Transverse colon (tissue), 4 donors: ENCODE measurements around the gene GRM4. TPM values are rescaled to one million over a fixed set of nuclear protein-coding genes. Genes with fewer than 3 reads are reported as not detected.

Source experiments
- DNase-seq: peaks from one replicate; pipeline ENCODE4 v3.0.0-alpha.2; 2019
- H3K27ac ChIP-seq, 4 donors: fragments of 200-600 bp; sonication (generic); 2 replicates each; pipeline ENCODE4 v1.5.1; 2016 to 2018; ENCODE audit warnings: inconsistent platforms in 4 of 4
- H3K27me3 ChIP-seq: fragments of 200-600 bp; sonication (generic); 2 replicates; pipeline ENCODE4 v1.5.1; 2017; ENCODE audit warnings: inconsistent platforms
- H3K36me3 ChIP-seq, 4 donors: fragments of 200-600 bp; sonication (generic); 2 replicates each; pipeline ENCODE4 v1.5.1; 2017 to 2019; ENCODE audit warnings: inconsistent platforms in 4 of 4
- H3K4me1 ChIP-seq, 4 donors: fragments of 200-600 bp; sonication (generic); 2 replicates each; pipeline ENCODE4 v1.5.1; 2017 to 2020; ENCODE audit warnings: inconsistent platforms in 4 of 4
- H3K4me3 ChIP-seq, 4 donors: fragments of 200-600 bp; sonication (generic); 1 replicate in 1 of 4; 2 replicates in 3 of 4; pipeline versions ENCODE4 v1.5.1 to v1.6.1; 2017 to 2019; ENCODE audit warnings: inconsistent platforms in 4 of 4
- H3K9me3 ChIP-seq, 2 donors: fragments of 200-600 bp; sonication (generic); 2 replicates each; pipeline ENCODE4 v1.5.1; 2017 to 2019; ENCODE audit warnings: inconsistent platforms in 2 of 2
- EP300 ChIP-seq: sonication (generic); formaldehyde crosslinking; IDR thresholded peaks from one replicate; pipeline ENCODE4 v1.6.1; 2017; ENCODE audit warnings: antibody characterized with exemption, low read depth
- POLR2A ChIP-seq: fragments of 450-650 bp; IDR thresholded peaks from one replicate; pipeline ENCODE4 v1.6.1; 2016; ENCODE audit warnings: antibody characterized with exemption, mild to moderate bottlenecking, moderate library complexity
- POLR2AphosphoS5 ChIP-seq, 3 donors: sonication (generic); formaldehyde crosslinking; IDR thresholded peaks; one replicate each; pipeline ENCODE4 v1.6.1; 2016; ENCODE audit warnings: antibody characterized with exemption in 3 of 3
- WGBS, 2 donors: methylation state at CpG; one replicate each; pipeline ENCODE4 v1.1.5; 2018; ENCODE audit warnings: low coverage in 1 of 2; 5-methylcytosine and 5-hydroxymethylcytosine counted together
- in situ Hi-C, 4 donors: fragments of 200-750 bp; cut with MboI; loops; one replicate each; pipeline versions ENCODE4 v1.15.0 to v1.15.1; 2017; ENCODE audit warnings: low sequenced_read_pairs in 3 of 4, low pct_ligation_motif_present in 1 of 4, low pct_unique_long_range_greater_than_20kb in 1 of 4
- intact Hi-C: fragments of 100-400 bp; cut with DNase I; formaldehyde crosslinking; loops from one replicate; pipeline ENCODE4 v1.15.1; 2023; ENCODE audit warnings: low total_unique reads
- total RNA-seq, 4 donors: library from RNA; depleted of rRNA; stranded (reverse); fragments of >200 nt; gene quantifications; one replicate each; pipeline ENCODE4 v1.1.0, GENCODE V29; 2016
- TF ChIP-seq, protein P1 (sequence below), 5 experiments: fragments of 200-600 bp in 3 of 5; fragments of 450-650 bp in 2 of 5; sonication (generic) in 3 of 5; IDR thresholded peaks; 1 replicate in 2 of 5; 2 replicates in 3 of 5; pipeline ENCODE4 v1.5.1; 2016 to 2017; ENCODE audit warnings: antibody characterized with exemption in 5 of 5, inconsistent platforms in 3 of 5, mild to moderate bottlenecking in 2 of 5, moderate library complexity in 1 of 5

The GRM4 gene
- total RNA-seq, 4 donors from 2014 or later: not detected

DNA sequence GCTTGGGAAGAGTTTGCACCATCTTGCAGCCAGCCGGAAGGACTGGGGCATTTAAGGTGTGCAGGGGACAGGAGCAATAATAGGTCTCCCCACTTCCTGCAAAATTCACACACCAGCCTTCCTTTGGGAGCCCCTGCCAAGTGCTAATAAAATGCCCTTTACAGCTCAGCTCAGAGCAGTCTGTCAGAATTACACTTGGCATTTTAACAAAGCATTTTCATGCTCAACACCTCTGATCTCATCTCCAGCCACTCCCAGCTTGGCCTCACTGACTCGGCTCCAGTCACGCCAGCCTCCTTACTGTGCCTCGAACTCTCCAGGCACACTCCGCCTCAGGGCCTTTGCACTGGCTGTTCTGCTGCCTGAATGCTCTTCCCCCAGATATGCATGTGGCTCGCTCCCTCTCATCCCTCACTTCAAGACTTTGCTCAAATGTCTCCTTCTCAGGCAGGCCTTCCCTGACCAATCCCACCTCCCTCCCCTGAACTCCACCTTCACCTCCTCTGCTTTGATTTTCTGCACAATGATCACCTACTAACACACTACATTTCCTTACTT, 43.7 kb downstream of the GRM4 start:
- H3K36me3 ChIP-seq: no peaks in the 10 kb centered on the region
- in situ Hi-C loops (no loop called here), intact Hi-C loops (no loop called here)
- no peaks in the 10 kb centered on the region for H3K4me1 ChIP-seq
- no peak overlapping the region for H3K4me3 ChIP-seq
- WGBS, 2 donors: 68 to 80% methylated on average over 1 to 6 of the region's 6 CpGs
- no peaks in the 10 kb centered on the region for H3K9me3 ChIP-seq
- peak; percentile 11 for DNase-seq
- TF ChIP-seq POLR2A (no peak), POLR2AphosphoS5 (IDR thresholded peaks at IDR 0.05) (no peak), EP300 (no peak)
- TF ChIP-seq, protein P1, sequence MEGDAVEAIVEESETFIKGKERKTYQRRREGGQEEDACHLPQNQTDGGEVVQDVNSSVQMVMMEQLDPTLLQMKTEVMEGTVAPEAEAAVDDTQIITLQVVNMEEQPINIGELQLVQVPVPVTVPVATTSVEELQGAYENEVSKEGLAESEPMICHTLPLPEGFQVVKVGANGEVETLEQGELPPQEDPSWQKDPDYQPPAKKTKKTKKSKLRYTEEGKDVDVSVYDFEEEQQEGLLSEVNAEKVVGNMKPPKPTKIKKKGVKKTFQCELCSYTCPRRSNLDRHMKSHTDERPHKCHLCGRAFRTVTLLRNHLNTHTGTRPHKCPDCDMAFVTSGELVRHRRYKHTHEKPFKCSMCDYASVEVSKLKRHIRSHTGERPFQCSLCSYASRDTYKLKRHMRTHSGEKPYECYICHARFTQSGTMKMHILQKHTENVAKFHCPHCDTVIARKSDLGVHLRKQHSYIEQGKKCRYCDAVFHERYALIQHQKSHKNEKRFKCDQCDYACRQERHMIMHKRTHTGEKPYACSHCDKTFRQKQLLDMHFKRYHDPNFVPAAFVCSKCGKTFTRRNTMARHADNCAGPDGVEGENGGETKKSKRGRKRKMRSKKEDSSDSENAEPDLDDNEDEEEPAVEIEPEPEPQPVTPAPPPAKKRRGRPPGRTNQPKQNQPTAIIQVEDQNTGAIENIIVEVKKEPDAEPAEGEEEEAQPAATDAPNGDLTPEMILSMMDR (IDR thresholded peaks at IDR 0.05): no peak
- H3K27ac ChIP-seq: no peak overlapping the region
- no peaks in the 10 kb centered on the region for H3K27me3 ChIP-seq

DNA sequence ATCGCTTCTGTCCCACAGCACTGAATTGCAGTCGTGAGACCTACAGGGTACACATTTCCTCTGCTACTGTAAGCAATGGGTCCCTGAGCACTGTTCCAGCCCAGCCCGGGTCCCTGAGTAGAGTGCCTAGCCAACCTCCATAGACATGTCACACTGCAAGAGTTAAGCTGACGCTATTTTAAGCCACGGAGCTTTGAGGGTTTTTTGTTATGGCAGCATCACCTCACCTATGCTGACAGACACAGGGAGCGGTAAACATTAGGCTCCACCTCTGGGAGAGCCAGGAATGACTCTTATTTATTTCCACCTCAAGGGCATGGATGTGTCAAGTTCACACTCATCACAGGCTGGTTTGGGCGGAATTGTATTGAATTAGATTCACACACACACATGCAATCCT, 45.1 kb downstream of the GRM4 start:
- no peaks in the 10 kb centered on the region for H3K36me3 ChIP-seq
- DNase-seq: no peak
- 80 to 86% methylated on average over 2 to 7 of the region's 7 CpGs for WGBS, 2 donors
- H3K27me3 ChIP-seq: peaks cover 5% of the 10 kb centered on the region
- H3K27ac ChIP-seq: no peak overlapping the region
- no peaks in the 10 kb centered on the region for H3K9me3 ChIP-seq
- H3K4me1 ChIP-seq: no peaks in the 10 kb centered on the region
- H3K4me3 ChIP-seq: no peak overlapping the region
- TF ChIP-seq POLR2AphosphoS5 (IDR thresholded peaks at IDR 0.05): no peak
- TF ChIP-seq EP300: no peak
- no peak for TF ChIP-seq POLR2A
- TF ChIP-seq, protein P1 (IDR thresholded peaks at IDR 0.05): no peak
- intact Hi-C loops: no loop called here
- in situ Hi-C loops: no loop called here

DNA sequence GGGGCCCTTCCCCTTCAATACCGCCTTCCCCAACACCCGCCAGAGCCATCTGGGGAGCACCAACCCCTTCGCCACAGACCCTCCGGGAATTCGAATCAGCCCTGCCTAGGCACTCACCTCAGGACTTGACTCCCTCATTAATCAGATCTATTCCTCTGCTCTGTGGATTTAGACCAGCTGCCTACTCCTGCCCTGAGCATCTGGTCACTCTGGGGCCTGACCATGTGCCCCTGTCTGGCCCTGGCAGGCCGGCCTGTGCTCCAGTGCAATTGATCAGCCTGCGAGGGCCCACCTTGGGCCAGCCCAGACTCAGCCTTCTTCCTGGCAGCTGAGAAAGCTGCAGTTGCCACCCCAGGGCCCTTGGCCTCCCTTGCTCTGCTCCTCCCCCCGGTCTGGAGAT, 46.0 kb downstream of the GRM4 start:
- Histone ChIP-seq H3K27me3 (peaks cover 15% of the 10 kb centered on the region), H3K9me3 (no peaks in the 10 kb centered on the region), H3K36me3 (no peaks in the 10 kb centered on the region), H3K4me1 (no peaks in the 10 kb centered on the region), H3K4me3 (no peak overlapping the region), H3K27ac (no peak overlapping the region)
- TF ChIP-seq EP300 (no peak), POLR2A (no peak), POLR2AphosphoS5 (IDR thresholded peaks at IDR 0.05) (no peak)
- TF ChIP-seq, protein P1 (IDR thresholded peaks at IDR 0.05): no peak
- DNase-seq: no peak
- WGBS, 2 donors: 78% methylated on average over 8 of the region's 8 CpGs; no CpG with 5 or more reads in 1 of the 2 donors
- in situ Hi-C loops (no loop called here), intact Hi-C loops (no loop called here)

DNA sequence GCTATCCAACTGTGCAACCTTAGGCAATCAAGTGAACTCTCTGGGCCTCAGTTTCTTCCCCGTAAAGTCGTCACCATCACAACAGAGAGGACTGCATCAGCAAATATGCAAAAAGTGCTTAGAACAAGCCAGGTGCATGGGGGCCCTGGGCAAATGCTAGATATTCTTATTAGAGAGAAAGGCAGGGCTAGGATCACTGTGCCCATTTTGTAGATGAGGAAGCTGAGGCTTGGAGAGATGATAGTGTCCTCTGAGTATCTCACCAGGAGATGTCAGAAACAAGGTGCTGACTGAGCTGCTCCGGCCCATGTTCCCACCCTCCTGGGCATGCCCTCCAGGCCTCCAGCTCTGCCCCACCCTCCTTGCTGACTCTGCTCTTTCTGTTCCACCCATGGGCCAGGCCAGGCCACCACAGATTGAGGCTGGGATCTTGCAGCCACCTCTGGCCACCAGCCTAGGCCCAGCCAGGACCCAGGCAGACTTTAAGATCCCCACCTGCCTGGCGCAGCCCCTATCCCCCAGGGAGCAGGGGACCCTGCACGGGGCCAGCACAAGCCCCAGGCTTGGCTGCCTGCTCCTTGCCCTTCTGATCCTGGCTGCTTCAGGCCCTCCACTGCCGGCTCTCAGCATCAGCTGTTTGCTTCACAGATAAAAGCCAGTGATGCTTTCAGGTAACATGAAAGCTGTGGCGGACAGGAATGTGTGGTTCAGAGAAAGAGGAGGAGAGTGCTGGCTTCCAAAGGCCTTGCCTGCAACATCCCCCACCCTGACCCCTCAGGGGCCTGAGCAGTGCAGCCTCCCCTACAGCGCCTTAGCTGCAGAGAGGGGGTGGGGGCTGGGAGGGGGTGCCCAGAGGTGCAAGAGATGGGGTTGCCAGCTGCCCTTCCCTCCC, 47.6 kb downstream of the GRM4 start:
- no peak for DNase-seq
- H3K4me1 ChIP-seq: no peaks in the 10 kb centered on the region
- no peaks in the 10 kb centered on the region for H3K36me3 ChIP-seq
- in situ Hi-C loops (no loop called here), intact Hi-C loops (no loop called here)
- no peak overlapping the region for H3K27ac ChIP-seq
- H3K9me3 ChIP-seq: no peaks in the 10 kb centered on the region
- WGBS, 2 donors: 80% methylated on average over 8 of the region's 8 CpGs; no CpG with 5 or more reads in 1 of the 2 donors
- no peak for TF ChIP-seq POLR2A
- TF ChIP-seq POLR2AphosphoS5 (IDR thresholded peaks at IDR 0.05): no peak
- TF ChIP-seq, protein P1 (IDR thresholded peaks at IDR 0.05): no peak
- TF ChIP-seq EP300: no peak
- H3K4me3 ChIP-seq: no peak overlapping the region
- peaks cover 20% of the 10 kb centered on the region for H3K27me3 ChIP-seq
